Activated T-helper 1 cell treated with anti-CD3 and anti-CD28 coated beads, Interleukin-12 subunit alpha, Interleukin-12 subunit beta, Interleukin-2, Interleukin-4 antibody, amounts not matched to agents 30 ng/mL and 10 ng/mL and 1 ng/mL, durations not matched to agents 14 hours and 24 hours and 36 hours (primary cell): ENCODE measurements around the gene FOXRED1. TPM values are rescaled to one million over a fixed set of nuclear protein-coding genes. Genes with fewer than 3 reads are reported as not detected.
"Not testable (repeated sequence)": the region's sequence is repeated elsewhere in the genome, so short reads cannot be mapped to it uniquely, and the experiment has no call there.

Experiments
- DNase-seq: peaks from one replicate; pipeline ENCODE4 v3.0.0; 2021; ENCODE audit warnings: low spot score
- H3K27ac Mint-ChIP-seq: one replicate; pipeline ENCODE4 v1.8.0; 2021; ENCODE audit warnings: mild to moderate bottlenecking, mixed read lengths
- H3K27me3 Mint-ChIP-seq: one replicate; pipeline ENCODE4 v1.8.0; 2022; ENCODE audit warnings: mild to moderate bottlenecking, moderate library complexity, mixed read lengths; ENCODE audit not compliant: insufficient read depth
- H3K36me3 Mint-ChIP-seq: one replicate; pipeline ENCODE4 v1.8.0; 2021; ENCODE audit warnings: low read depth, mixed read lengths
- H3K4me1 Mint-ChIP-seq: one replicate; pipeline ENCODE4 v1.8.0; 2021; ENCODE audit warnings: low read depth, mixed read lengths
- H3K4me3 Mint-ChIP-seq: one replicate; pipeline ENCODE4 v1.8.0; 2021; ENCODE audit warnings: mild to moderate bottlenecking, moderate library complexity, mixed read lengths
- H3K9me3 Mint-ChIP-seq: one replicate; pipeline ENCODE4 v1.8.0; 2021; ENCODE audit warnings: mixed read lengths
- intact Hi-C: fragments of 100-400 bp; cut with micrococcal nuclease; formaldehyde crosslinking; loops from one replicate; pipeline ENCODE4 v1.15.1; 2024
- total RNA-seq: library from RNA; stranded (reverse); gene quantifications from 2 replicates; pipeline ENCODE4 v1.2.3, GENCODE V29; 2022

The FOXRED1 gene
- total RNA-seq, 1 donor from 2014 or later: 56.5 TPM

DNA sequence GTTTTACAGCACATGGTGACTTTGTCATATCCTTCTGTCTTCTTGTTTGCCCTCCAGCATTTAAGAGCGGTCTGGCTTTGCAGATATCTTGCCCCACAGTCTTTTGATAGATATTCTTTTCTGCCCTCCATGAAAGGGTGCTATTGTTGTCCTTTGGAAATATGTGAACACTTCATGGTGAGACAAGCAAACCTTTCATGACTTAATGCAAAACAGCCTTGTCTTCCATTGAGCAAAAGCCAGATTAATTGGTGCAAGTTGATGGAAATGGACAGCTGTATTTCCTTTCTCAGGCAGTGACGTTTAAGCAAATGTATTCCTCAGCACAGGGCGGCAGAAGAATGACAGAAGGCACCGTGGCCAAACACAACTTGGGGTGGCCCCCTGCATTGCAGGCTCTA is 39.3 kb downstream of the FOXRED1 start:
- no peak for DNase-seq
- no peaks in the 10 kb centered on the region for H3K27me3 Mint-ChIP-seq
- peaks cover 32% of the 10 kb centered on the region for H3K36me3 Mint-ChIP-seq
- H3K9me3 Mint-ChIP-seq: no peaks in the 10 kb centered on the region
- no peak overlapping the region for H3K27ac Mint-ChIP-seq
- intact Hi-C loops: loop anchor here (5.0 kb wide), 1 partner anchor 684 kb away; no protein-coding TSS in a partner anchor
- peaks cover 42% of the 10 kb centered on the region for H3K4me1 Mint-ChIP-seq
- no peak overlapping the region for H3K4me3 Mint-ChIP-seq

DNA sequence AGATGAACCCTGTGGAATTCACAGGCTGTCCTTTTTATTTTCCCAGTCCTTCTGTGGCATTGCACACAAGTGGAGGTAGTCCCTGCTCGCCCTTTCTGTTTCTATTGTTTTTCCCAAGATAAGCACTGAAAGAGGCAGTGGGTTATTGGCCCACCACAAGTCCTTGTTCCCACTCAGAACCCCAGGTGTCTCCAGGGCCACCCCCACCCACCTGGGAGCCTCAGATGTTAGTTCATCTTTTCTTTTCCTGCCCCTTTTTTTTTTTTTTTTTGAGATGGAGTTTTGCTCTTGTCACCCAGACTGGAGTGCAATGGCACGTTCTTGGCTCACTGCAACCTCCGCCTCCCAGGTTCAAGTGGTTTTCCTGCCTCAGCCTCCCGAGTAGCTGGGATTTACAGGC is 39.8 kb downstream of the FOXRED1 start:
- peaks cover 44% of the 10 kb centered on the region for H3K4me1 Mint-ChIP-seq
- intact Hi-C loops: loop anchor here (5.0 kb wide), 1 partner anchor 684 kb away; no protein-coding TSS in a partner anchor
- not testable (repeated sequence) for H3K4me3 Mint-ChIP-seq, H3K27me3 Mint-ChIP-seq, H3K9me3 Mint-ChIP-seq, DNase-seq, H3K27ac Mint-ChIP-seq
- H3K36me3 Mint-ChIP-seq: peaks cover 29% of the 10 kb centered on the region

DNA sequence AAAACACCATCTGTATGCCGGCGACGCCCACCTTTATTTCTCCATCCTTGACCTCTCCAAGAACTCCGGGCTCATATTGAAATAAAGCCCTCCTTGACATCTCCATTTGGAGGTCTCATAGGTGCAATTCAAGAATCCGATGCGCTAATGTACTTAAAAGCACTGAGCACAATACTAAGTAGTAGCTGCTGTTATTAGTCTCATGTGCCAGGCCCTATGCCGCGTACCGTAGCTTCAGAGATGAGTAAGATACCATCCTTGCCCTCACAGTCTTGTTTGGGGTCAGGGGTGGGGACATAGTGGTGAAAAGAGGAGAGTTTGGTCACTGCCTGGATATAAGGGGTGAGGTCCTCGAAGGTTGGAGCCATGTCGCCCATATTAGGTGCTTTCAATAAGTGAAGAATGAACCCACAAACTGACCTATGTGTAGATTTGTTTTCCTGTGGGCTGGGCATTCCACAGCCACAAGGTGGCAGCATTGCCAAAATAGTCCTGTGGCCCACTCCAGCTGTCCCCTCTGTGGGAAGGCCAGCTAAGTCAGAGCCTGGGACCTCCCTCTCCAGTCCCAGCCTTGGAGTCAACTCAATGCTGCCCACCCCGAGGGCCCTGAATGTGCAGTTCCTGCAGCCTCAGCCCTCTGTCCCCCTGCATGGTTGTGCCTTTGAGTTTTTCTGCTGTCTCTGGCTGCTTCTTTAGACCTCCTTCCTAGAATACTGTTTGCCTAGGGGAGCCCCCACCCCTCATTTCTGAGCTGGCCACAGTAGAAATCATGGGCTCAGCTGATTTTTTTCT is 41.4 kb downstream of the FOXRED1 start:
- H3K4me1 Mint-ChIP-seq: peaks cover 39% of the 10 kb centered on the region
- H3K36me3 Mint-ChIP-seq: peaks cover 34% of the 10 kb centered on the region
- no peaks in the 10 kb centered on the region for H3K9me3 Mint-ChIP-seq
- DNase-seq: peak; percentile 41
- H3K27me3 Mint-ChIP-seq: no peaks in the 10 kb centered on the region
- no peak overlapping the region for H3K4me3 Mint-ChIP-seq
- intact Hi-C loops: loop anchor here (1.0 kb wide), 2 partner anchors 106 to 130 kb away; no protein-coding TSS in a partner anchor
- H3K27ac Mint-ChIP-seq: peak overlapping the region; percentile 13

GRCh38 chr11:126310992-126311310 is 42.0 kb downstream of the FOXRED1 start:
- no peak overlapping the region for H3K27ac Mint-ChIP-seq
- no peak overlapping the region for H3K4me3 Mint-ChIP-seq
- H3K9me3 Mint-ChIP-seq: peaks cover 1% of the 10 kb centered on the region
- intact Hi-C loops: loop anchor here (1.0 kb wide), 2 partner anchors 105 to 129 kb away; no protein-coding TSS in a partner anchor
- no peak for DNase-seq
- peaks cover 32% of the 10 kb centered on the region for H3K36me3 Mint-ChIP-seq
- H3K4me1 Mint-ChIP-seq: peaks cover 34% of the 10 kb centered on the region
- no peaks in the 10 kb centered on the region for H3K27me3 Mint-ChIP-seq

- Mint-ChIP-seq H3K27ac (no peak overlapping the region), H3K9me3 (peaks cover 6% of the 10 kb centered on the region), H3K27me3 (no peaks in the 10 kb centered on the region), H3K4me3 (no peak overlapping the region), H3K4me1 (peaks cover 39% of the 10 kb centered on the region), H3K36me3 (peaks cover 34% of the 10 kb centered on the region)
- intact Hi-C loops: no loop called here
- no peak for DNase-seq
These were observed 42.7 kb downstream of the FOXRED1 start for GRCh38 chr11:126311401-126312291.

- intact Hi-C loops: no loop called here
- no peak overlapping the region for H3K4me3 Mint-ChIP-seq
- no peak overlapping the region for H3K27ac Mint-ChIP-seq
These were observed 44.0 kb downstream of the FOXRED1 start for GRCh38 chr11:126312961-126313360.

GRCh38 chr11:126313826-126314225 is 44.9 kb downstream of the FOXRED1 start:
- Mint-ChIP-seq H3K36me3 (peaks cover 38% of the 10 kb centered on the region), H3K27ac (no peak overlapping the region), H3K27me3 (no peaks in the 10 kb centered on the region), H3K4me1 (peaks cover 46% of the 10 kb centered on the region), H3K4me3 (no peak overlapping the region), H3K9me3 (peaks cover 6% of the 10 kb centered on the region)
- DNase-seq: no peak
- intact Hi-C loops: no loop called here

More at GRCh38 chr11:126312961-126313360, 44.0 kb downstream of the FOXRED1 start:
- DNase-seq: no peak
- peaks cover 6% of the 10 kb centered on the region for H3K9me3 Mint-ChIP-seq
- peaks cover 38% of the 10 kb centered on the region for H3K36me3 Mint-ChIP-seq
- peaks cover 42% of the 10 kb centered on the region for H3K4me1 Mint-ChIP-seq
- no peaks in the 10 kb centered on the region for H3K27me3 Mint-ChIP-seq

GRCh38 chr11:126317432-126317755 is 48.4 kb downstream of the FOXRED1 start:
- peaks cover 6% of the 10 kb centered on the region for H3K9me3 Mint-ChIP-seq
- H3K36me3 Mint-ChIP-seq: peaks cover 31% of the 10 kb centered on the region
- no peaks in the 10 kb centered on the region for H3K27me3 Mint-ChIP-seq
- intact Hi-C loops: loop anchor here (5.0 kb wide), 1 partner anchor 35 kb away; no protein-coding TSS in a partner anchor
- H3K27ac Mint-ChIP-seq: peak overlapping the region; percentile 73
- H3K4me3 Mint-ChIP-seq: peak overlapping the region; percentile 22
- DNase-seq: no peak
- H3K4me1 Mint-ChIP-seq: peaks cover 51% of the 10 kb centered on the region

- no peak for DNase-seq
- Mint-ChIP-seq H3K9me3 (peaks cover 6% of the 10 kb centered on the region), H3K27me3 (no peaks in the 10 kb centered on the region), H3K36me3 (peaks cover 31% of the 10 kb centered on the region), H3K4me1 (peaks cover 51% of the 10 kb centered on the region), H3K27ac (peak overlapping the region; percentile 73), H3K4me3 (peak overlapping the region; percentile 22)
- intact Hi-C loops: loop anchor here (1.0 to 5.0 kb wide), 2 partner anchors 14 to 34 kb away; partner anchors contain the start of gene DCPS
These were observed 49.0 kb downstream of the FOXRED1 start for GRCh38 chr11:126317756-126318573.

- Mint-ChIP-seq H3K4me3 (peak overlapping the region; percentile 22), H3K9me3 (peaks cover 6% of the 10 kb centered on the region), H3K27me3 (no peaks in the 10 kb centered on the region), H3K27ac (peak overlapping the region; percentile 73), H3K4me1 (peaks cover 45% of the 10 kb centered on the region), H3K36me3 (peaks cover 31% of the 10 kb centered on the region)
- DNase-seq: peak; percentile 21
- intact Hi-C loops: loop anchor here (1.0 to 5.0 kb wide), 2 partner anchors 14 to 34 kb away; partner anchors contain the start of gene DCPS
These were observed 49.8 kb downstream of the FOXRED1 start for GRCh38 chr11:126318574-126319373.

DNA sequence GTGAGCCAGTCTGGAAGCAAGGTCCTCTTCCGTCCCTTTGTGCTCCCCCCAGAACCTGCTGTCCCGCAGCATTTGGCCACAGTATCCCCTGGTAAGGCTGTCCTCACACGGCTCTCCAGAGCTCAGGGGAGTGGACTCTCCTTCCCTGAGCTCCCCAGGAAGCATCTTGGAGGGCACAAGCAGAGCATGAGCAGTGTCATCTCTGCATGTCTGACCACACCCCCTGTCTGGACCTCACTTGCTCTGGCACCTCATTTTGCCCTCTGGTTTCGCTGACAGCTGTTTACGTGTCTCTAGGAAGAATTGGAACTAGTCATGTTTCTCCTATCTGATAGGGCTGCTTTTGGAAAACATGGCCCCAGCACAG is 50.4 kb downstream of the FOXRED1 start:
- Mint-ChIP-seq H3K9me3 (peaks cover 6% of the 10 kb centered on the region), H3K36me3 (peaks cover 26% of the 10 kb centered on the region), H3K4me1 (peaks cover 40% of the 10 kb centered on the region), H3K4me3 (no peak overlapping the region), H3K27ac (peak overlapping the region; percentile 29), H3K27me3 (no peaks in the 10 kb centered on the region)
- intact Hi-C loops: loop anchor here (5.0 kb wide), 1 partner anchor 33 kb away; no protein-coding TSS in a partner anchor
- no peak for DNase-seq

DNA sequence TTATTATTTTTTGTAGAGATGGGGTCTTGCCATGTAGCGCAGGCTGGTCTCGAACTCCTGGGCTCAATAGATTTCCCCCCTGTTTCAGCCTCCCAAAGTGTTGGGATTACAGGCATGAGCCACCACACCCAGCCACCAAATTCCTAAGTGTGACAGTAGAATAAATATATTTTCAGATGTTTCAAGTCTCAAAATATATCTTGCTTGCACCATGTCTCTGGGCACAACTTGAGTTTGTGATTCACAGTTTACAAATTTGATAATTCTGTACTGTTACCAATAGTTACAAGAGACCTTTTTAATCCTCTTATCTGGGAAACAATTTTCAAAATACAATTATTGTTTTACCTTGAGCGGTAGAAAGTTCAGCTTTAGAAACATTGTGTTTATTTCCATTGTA is 54.0 kb downstream of the FOXRED1 start:
- H3K4me1 Mint-ChIP-seq: peaks cover 32% of the 10 kb centered on the region
- peaks cover 12% of the 10 kb centered on the region for H3K36me3 Mint-ChIP-seq
- DNase-seq: no peak
- intact Hi-C loops: no loop called here
- no peaks in the 10 kb centered on the region for H3K27me3 Mint-ChIP-seq
- no peaks in the 10 kb centered on the region for H3K9me3 Mint-ChIP-seq
- no peak overlapping the region for H3K4me3 Mint-ChIP-seq
- H3K27ac Mint-ChIP-seq: no peak overlapping the region
